OCI-LY7 (cell line): ENCODE results near the gene LRP8.

ENCODE experiments used
- CTCF ChIP-seq: fragments of 200-600 bp; sonication (generic); conservative IDR thresholded peaks from 2 replicates; pipeline ENCODE4 v1.5.1; 2014; ENCODE audit warnings: mild to moderate bottlenecking, antibody characterized with exemption, low read length, moderate library complexity, mixed read lengths
- EZH2phosphoT487 ChIP-seq: fragments of 200-600 bp; sonication (generic); IDR thresholded peaks from 2 replicates; pipeline ENCODE4 v1.6.1; 2018; ENCODE audit warnings: low read depth, borderline replicate concordance, mild to moderate bottlenecking, mixed run types, antibody characterized with exemption, low read length, moderate library complexity, mixed read lengths

- TF ChIP-seq CTCF (no peak), EZH2phosphoT487 (no peak)
Measured at GRCh38 chr1:53344921-53345838, 17.3 kb upstream of the LRP8 start.
